Mesenchymal stem cell (in vitro differentiated cells and primary cell): Measurements from ENCODE around the gene KRTAP3-1. TPM values are rescaled to one million over a fixed set of nuclear protein-coding genes. Genes with fewer than 3 reads are reported as not detected.

Experiments
- small RNA-seq: library from polyadenylated mRNA; stranded (forward); fragments of <200 nt; extraction: miRNeasy Mini kit (QIAGEN cat#:217004); gene quantifications from one replicate; pipeline ENCODE3, GENCODE V24; 2013; ENCODE audit warnings: low read depth

KRTAP3-1 gene

Small RNA genes lying within 50 kb of the gene (small RNA-seq; reads per million reads assigned to genes)
- gene KRTAP3-4P, result not detected
